NK-92 treated with Interleukin-12 subunit alpha and Interleukin-12 subunit beta, amount 100 ng/mL, for 24 hours (cell line): ENCODE results near the gene KCNH4.
"Not testable (repeated sequence)": the region's sequence is repeated elsewhere in the genome, so short reads cannot be mapped to it uniquely, and the experiment has no call there.

Experiments
- DNase-seq: peaks from one replicate; lab custom pipeline; 2025; lab: John Stamatoyannopoulos, UW

The KCNH4 gene

DNA sequence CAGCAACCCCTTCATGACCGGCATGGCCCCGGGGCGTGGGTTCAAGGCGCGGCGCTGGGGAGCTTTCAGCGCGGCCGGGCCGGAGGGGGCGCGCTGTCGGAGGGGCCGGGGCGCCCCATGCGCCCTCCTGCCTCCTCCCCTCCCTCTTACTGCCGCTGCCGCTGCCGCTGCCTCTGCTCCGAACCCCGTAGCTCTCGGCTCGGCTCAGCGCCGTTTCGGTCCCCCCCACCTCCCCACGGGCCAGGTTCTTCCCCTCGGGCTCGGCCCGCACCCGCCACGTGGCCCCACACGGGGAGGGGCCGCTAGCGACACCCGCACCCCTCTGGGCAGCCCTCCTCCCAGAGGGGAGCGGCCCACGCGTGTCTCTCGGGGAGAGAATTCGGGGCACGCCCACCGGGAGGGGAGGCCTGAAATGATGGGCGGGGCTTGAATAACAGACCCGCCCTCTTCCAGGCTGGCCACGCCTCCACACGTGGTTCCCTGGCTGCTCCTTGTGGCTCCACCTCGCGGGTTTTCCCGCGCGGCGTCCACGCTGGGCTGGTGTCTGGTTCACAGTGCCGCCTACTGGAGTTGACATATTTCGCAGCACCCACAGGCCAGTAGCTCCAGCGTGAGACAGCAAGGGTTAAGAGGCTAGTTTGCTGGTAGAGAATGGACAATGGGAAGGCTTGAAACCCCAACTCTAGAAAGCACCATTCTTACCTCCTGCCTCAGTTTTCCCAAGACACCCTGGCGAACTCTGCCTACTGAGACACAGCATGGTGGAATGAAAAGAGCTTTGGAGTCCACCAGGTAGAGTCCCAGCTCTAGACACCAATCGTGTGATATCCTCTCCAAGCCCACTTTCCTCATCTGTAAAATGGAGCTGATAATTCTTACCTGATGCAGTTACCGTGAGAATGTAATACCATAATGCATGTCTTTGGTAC lies at the start of gene KCNH4:
Gene KCNH4 (minus strand): TSS at position 221 of the 929 bp plus-strand sequence. CDS start 197 bp downstream, at position 24.
- DNase-seq: no peak

DNA sequence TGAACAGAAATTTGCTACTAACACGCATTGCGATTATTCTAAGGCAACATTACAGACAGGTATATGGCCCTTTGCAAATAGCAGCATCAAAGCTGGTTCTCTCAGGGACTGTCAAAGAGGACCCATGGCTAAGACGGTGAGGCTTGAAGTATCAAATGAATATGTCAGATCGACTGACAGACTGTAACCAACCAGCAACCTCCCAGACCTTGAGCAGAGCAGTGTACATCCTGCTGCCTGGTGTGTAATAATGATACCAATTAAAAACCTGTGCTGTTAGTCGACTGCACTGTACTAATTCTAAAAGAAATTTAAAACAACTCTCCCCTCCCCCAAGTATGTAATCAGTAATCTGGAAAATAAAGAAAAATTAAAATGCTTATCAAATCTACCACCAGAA lies 49.3 kb upstream of the KCNH4 start:
- DNase-seq: no peak

DNA sequence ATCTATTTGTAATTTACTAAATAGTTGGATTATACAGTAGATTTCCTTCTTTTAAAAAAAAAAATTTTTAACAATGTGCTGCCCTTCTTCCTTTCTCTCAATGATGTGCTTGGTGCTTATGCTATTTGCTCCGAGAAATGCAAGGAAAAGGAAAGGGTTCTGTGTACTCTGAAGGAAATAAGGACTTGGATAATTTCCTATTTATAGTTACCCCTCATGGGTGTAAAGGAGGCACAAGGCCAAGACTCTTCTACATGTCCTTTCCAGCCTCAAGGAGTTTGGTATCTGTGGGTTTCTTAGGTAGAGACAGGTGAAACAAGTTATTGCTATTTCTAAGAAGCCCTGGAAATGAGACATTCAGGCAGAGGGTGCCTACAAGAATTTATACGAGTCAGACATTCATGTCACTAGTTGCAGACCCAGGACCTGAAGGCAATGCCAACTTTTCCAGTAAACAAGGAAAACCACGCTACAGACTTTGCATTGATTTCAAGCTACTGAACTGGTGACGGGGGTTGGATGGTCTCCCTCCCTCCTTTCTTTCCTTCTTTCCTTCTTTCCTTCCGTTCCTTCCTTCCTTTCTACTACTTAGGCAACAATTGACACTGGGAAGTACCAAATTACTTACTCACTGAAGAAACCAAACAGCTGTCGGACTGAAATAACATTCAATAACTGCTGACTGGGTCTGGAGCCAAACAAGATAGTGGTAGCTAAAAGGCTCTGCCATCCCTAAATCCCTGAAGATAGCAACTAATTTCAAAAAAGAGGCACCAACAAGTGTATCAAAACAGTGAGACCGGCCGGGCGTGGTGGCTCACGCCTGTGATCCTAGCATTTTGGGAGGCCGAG lies 47.1 kb upstream of the KCNH4 start:
- no peak for DNase-seq

DNA sequence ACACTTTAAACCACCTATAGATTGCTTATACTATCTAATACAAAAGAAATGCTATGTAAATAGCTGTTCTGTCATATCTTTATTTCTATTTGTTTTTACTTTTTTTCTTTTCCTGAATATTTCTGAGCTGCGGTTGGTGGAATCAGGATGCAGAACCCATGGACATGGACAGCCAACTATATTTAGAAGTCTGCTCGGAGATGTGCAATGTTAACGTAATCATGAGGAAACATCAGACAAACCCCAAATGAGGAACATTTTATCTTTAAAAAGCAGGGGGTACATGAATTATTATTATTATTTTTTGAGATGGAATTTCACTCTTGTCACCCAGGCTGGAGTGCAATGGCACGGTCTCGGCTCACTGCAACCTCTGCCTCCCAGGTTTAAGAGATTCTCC lies 44.7 kb upstream of the KCNH4 start:
- no peak for DNase-seq

DNA sequence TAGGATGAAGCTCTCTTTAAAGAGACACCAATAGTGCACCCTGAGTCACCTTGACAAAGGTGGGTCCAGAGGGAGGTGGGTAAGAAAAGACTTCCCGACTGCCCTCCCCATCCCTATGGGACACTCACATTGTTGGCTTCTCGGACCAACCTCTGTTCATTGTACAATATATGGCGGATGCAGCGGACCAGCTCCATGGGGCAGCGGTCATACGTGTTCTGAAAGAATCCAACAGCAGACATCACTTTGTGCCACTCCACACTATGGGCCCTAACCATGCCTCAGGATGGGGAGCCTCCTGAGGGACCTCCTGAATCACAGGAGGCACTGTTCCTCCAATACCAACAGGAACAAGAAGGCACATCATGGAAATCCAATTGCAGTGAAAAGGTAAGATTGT lies 43.7 kb upstream of the KCNH4 start:
- DNase-seq: no peak

DNA sequence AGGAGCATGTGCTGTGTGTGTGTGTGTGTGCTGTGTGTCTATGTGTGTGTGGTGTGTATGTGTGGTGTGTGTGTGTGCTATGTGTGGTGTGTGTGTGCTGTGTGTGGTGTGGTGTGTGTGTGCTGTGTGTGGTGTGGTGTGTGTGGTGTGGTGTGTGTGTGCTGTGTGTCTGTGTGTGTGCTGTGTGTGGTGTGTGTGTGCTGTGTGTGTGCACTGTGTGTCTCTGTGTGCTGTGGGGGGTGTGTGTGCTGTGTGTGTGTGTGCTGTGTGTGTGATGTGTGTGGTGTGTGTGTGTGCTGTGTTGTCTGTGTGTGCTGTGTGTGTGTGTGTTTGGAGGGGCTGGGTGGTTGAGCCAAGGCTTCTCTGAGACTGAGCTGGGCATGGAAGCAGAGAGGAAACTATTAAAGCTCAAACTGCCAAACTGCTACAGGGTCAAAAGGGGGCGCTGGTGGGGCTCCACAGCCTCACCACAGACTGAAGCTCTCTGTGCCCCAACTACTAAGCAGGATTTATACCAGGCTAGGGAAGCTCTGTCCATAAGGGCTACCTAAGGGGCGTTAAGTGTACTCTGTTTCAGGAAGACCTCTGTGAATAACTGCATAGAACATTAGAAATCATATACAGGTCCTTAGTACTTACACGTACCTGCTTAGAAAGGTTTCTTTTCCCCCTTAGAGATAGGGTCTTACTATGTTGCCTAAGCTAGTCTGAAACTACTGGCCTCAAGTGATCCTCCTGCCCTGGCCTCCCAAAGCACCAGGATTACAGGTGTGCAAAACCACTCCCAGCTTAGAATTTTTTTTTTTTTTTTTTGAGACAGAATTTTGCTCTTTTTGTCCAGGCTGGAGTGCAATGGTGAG lies 41.2 kb upstream of the KCNH4 start:
- DNase-seq: no peak

DNA sequence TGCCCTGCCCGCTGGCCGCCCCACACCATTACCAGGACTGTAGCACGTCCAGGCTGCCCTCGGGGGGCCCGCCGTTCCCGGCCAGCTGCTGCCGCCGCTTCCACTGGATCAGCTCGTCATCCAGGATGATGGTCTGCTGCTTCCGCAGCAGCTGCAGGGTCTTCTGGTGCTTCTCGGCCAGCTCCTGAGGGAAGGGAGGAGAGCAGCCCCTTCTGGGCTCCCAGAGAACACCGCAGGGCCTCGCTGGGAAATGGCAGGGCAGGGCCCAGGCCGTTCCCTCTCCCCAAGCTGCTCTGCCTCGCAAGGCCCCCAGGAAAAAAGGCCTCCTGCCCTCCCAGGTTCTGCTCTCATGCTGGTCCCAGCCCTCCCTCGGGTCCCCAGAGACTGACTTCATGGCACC lies 38.3 kb upstream of the KCNH4 start:
- not testable (repeated sequence) for DNase-seq

DNA sequence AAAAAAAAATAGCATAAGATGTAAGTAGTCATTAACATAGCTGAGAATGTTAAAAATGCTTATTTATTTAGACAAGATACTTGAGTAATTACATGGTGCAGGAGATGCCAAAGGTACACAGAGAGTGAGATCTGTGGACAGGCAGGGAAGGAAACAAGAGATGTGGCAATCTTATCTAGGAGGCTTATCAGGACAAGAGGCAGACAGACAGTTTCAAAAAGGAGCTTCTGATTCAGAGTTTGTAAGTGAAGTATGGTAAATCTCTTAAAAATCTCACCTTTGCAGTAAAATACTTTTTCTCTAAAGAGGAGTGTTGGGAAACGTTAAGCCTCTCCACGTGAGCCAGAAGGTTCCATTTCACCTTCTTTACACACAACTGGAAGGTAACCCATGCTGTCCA lies 33.2 kb upstream of the KCNH4 start:
- DNase-seq: no peak

DNA sequence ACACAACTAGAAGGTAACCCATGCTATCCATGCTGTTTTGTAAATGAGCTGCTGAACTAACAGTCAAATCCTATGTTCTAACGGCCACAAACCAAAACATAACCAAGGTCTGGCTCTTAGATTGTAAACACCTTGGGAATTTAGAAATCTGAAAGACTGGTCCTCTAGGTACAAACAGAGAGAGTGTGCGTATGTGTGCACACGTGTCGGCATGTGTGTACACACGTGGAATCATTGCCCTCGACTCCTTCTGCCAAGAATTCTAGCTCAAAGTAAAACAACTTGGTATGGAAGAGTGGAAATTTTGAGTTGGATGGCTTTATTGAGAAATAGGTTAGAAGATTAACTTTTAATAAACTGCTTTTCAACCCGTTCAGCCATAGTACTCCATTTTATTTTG lies 31.4 kb upstream of the KCNH4 start:
- DNase-seq: no peak

DNA sequence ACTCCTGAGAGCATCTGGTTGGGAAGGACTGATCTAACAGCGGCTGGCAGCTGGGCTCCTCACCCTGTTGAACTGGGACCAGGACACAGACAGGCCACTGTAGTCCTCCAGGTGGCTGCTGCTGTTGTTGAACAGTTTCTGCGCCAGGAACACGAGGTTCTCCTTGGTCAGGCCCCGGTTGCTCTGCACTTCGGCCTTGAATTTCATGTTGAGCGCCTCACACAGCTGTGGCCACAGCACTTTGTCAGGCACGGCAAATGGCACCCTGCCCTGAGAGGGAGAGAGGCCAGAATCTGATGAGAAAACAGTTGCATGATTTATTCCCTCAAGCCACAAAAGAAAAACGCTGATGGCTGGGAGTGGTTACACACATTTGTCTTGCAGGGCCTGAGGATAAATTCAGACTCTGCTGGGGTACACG lies 31.0 kb upstream of the KCNH4 start:
- not testable (repeated sequence) for DNase-seq

DNA sequence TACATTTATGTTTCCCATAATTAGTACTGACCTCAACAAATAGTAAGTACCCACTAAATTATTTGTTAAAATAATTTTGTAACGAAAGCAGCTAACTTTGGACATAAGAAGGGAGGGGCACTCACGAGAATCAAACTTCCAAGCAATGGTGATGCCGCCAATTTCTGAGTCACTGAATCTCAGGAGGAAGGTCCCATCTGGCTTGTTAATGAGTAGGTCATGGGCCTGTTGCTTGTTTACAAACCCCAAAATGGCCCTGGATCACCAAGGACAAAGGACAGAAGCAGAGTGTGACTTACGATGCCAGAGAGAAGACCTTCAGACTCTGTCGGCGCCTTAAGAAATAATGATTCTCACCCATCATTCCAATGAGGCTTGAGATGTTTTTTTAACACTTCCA lies 29.1 kb upstream of the KCNH4 start:
- no peak for DNase-seq

DNA sequence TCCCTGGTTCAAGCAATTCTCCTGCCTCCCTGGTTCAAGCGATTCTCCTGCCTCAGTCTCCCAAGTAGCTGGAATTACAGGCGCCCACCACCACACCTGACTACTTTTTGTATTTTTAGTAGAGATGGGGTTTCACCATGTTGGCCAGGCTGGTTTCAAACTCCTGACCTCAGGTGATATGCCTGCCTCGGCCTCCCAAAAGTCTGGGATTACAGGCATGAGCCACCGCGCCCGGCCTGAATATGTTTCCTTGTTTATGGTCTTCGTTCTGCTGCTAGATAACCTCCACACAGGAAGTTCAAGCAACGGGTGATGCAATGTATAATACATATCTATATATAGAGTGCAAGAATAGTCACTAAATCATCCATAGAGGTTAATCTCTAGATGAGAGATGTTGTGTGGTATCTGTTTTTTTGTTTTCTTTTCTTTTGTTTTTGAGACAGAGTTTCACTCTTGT lies 25.2 kb upstream of the KCNH4 start:
- not testable (repeated sequence) for DNase-seq

DNA sequence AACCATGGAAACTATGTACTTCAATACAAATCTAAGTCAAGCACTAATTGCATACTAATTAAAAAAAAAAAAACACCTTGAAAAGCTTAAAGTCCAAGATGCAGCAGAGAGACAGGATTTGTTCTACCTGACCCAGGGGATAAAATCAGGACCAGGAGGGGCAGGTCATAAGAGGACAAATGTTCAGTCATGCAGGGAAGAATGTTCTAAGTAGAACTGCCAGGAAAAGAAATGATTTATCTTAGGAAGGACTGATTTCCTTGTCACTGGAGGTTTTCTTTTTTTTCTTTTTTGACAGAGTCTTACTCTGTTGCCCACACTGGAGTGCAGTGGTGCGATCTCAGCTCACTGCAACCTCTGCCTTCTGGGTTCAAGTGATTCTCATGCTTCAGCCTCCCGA lies 22.4 kb upstream of the KCNH4 start:
- DNase-seq: no peak

DNA sequence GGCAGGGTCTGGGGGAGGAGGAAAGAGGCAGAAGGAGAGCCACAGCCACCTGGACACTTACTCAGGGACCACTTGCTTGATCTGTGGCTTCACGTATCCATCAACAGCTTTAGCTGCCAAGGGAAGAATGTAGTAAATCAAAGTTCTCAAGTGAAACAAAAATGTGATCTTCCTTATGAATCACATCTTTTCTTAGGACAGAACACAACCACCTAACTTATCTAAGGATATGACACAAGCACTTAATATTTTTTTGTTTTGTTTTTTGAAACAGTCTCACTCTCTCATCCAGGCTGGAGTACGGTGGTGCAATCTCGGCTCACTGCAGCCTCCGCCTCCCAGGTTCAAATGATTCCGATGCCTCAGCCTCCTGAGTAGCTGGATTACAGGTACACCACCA lies 21.8 kb upstream of the KCNH4 start:
- DNase-seq: no peak

DNA sequence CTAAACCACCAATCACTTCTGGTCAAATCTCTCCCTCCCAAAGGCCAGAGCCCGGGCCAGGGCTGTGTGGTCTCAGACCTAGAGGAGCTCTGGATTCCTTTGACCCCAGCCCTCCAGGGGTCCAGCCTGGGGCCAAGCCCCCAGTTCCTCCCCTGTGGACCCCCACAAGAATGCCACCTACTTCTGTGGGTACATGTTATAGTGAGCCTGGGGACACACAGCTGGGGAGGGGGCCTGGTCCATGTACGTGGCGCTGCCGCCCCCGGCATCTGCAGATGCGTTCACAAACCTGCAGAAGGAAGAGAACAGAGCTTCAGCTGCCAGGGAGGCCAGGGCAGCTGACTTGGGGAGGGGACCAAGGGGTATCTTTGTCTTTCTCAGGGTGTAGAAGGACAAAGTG lies 21.2 kb upstream of the KCNH4 start:
- DNase-seq: no peak

DNA sequence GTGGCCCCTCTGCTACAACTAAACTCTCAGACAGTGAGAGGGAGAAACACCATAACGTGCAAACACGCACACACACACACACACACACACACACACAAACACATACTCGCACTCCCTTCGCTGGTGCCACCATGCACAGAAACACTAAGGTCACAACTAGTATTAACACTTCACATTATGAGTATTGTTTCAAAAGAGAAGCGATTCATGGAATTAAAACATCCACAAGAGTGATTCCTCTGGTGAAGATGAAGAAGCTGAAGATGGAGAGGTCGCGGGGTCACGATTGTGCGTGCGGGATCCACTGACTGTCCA lies 20.5 kb upstream of the KCNH4 start:
- no peak for DNase-seq

DNA sequence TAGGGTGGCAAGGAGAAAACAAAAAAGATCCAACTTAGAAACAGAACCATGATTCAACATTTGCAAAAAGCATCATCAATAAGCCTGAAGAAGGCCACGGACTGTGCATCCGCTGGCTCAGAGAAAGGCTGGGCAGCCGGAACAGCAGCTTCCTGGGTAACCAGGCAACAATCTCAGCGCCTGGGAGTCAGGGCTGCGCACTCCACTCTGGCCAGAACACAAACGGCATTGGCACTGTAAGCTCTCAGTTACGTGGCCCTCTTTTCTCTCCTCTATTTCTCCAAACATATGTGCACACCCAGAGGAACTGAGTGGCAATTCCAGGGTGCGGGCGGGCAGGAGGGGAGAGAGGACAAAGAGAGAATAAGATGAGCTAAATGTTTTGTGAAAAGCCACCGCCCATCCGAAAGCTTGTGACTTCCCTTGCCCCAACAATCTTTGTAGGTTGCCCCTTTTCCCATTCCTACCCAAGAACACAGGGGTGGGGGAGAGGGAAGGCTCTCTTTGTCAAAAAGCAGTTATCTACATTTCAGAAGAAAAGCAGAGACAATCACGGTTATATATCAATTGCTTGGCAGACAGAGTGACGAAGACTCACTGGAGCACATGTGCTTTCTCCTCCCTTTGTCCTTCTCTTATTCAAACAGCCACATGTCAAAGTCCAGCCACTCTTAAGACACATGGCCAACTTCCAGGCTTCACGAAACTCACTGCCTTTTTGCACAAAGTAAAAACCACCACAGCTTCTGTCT lies 19.9 kb upstream of the KCNH4 start:
- DNase-seq: no peak

DNA sequence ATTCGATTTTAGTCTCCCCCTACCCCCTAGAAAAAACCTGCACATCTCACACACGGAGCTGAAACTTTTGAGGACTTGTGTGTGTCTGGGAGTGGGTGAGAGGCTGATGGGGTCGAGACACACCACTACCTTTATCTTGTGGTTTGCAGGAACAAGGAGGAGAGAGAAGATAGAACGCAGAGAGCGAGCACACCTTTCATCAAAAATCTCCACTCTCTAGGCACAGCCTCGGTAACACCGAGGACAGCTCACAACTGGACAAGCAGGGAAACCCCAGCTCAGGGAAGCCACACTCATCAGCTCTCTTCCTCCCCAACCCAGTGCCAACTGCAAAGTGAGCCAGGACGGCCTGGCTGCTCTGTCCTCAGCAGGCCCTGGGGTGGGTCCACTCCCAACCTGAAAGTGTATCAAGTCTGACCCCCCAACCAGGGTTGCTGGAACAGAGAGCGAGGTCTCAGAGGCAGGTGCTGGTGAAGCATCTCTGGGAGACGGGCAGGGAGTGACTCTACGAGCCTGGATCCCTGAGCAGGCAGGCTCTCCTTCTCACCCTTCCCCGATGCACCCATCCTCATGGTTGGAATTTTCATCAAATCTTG lies 18.6 kb upstream of the KCNH4 start:
- DNase-seq: no peak

DNA sequence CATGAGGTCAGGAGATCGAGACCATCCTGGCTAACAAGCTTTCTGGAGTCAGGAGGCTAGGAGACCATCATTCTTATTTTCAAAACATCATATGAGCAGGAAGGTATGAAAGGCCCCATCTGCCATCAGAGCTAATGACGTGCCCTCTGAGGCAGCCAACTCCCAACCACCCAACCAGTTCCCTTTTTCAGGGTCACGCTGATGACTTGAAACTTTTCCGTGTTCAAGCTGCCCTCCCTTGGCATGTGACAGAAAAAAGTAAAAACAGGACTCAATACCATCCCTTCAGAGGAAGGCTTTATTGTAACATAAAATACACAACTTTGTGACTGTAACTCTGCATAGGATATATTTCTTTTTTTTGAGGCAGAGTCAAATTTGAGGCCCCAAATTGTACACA lies 18.0 kb upstream of the KCNH4 start:
- DNase-seq: no peak

DNA sequence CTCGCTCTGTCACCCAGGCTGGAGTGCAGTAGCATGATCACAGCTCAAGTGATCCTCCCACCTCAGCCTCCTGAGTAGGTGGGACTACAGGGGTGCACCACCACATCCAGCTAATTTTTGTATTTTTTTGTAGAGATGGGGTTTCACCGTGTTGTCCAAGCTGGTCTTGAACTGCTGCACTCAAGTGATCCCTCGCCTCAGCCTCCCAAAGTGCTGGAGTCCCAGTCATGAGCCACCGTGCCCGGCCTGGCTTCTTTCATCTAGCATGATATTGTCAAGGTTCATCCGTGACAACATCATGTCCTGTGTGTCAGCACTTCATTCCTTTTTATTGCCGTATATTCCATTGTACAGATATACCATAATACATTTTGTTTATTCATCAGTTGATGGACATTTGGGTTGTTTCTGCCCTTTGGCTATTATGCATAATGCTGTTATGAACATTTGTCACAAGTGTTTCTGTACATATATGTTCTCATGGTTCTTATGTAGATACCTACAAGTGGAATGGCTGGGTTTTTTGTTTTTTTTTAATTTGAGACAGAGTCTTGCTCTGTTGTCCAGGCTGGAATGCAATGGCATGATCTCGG lies 16.7 kb upstream of the KCNH4 start:
- no peak for DNase-seq
